Glomerular visceral epithelial cell (primary cell): ENCODE results near the gene IL11.
"Not testable (repeated sequence)": the region's sequence is repeated elsewhere in the genome, so short reads cannot be mapped to it uniquely, and the experiment has no call there.

Source experiments
- DNase-seq: peaks from one replicate; pipeline ENCODE4 v3.0.0-alpha.2; 2016; ENCODE audit errors: extremely low spot score

The IL11 gene

GRCh38 chr19:55370305-55370988 lies at the start of gene IL11:
IL11 (minus strand) TSS chr19:55370463; CDS start chr19:55370310, 153 bp downstream.
- peak; percentile 88 for DNase-seq

- DNase-seq: no peak
These were observed 49.5 kb upstream of the IL11 start for GRCh38 chr19:55419624-55420236.

GRCh38 chr19:55419103-55419502 lies 48.8 kb upstream of the IL11 start:
- DNase-seq: no peak

GRCh38 chr19:55418185-55418584 lies 47.9 kb upstream of the IL11 start:
- peak; percentile 80 for DNase-seq

- no peak for DNase-seq
These were observed 39.9 kb upstream of the IL11 start for GRCh38 chr19:55410168-55410567.

GRCh38 chr19:55409179-55409578 lies 38.9 kb upstream of the IL11 start:
- DNase-seq: not testable (repeated sequence)

- DNase-seq: no peak
These were observed 38.2 kb upstream of the IL11 start for GRCh38 chr19:55408533-55408872.

GRCh38 chr19:55407800-55408532 lies 37.7 kb upstream of the IL11 start:
- DNase-seq: peak; percentile 99

- not testable (repeated sequence) for DNase-seq
These were observed 37.2 kb upstream of the IL11 start, which contains the start of gene UBE2S for GRCh38 chr19:55407550-55407799. UBE2S (minus strand) TSS chr19:55407788; CDS start chr19:55407589, 199 bp downstream.

GRCh38 chr19:55406826-55407549 lies 36.7 kb upstream of the IL11 start:
- no peak for DNase-seq

- DNase-seq: no peak
These were observed 36.0 kb upstream of the IL11 start for GRCh38 chr19:55406091-55406825.

- DNase-seq: no peak
These were observed 35.4 kb upstream of the IL11 start for GRCh38 chr19:55405638-55406037.

- no peak for DNase-seq
These were observed 32.2 kb upstream of the IL11 start for GRCh38 chr19:55402509-55402908.

GRCh38 chr19:55401390-55401789 lies 31.1 kb upstream of the IL11 start:
- DNase-seq: not testable (repeated sequence)

GRCh38 chr19:55400281-55401087 lies 30.2 kb upstream of the IL11 start:
- no peak for DNase-seq

GRCh38 chr19:55398200-55398925 lies 28.1 kb upstream of the IL11 start:
- DNase-seq: no peak

GRCh38 chr19:55392820-55393761 lies 22.8 kb upstream of the IL11 start:
- DNase-seq: no peak

- no peak for DNase-seq
These were observed 21.7 kb upstream of the IL11 start for GRCh38 chr19:55391702-55392615.
